Measurements from ENCODE around the gene FAM222A. TPM values are rescaled to one million over a fixed set of nuclear protein-coding genes. Genes with fewer than 3 reads are reported as not detected.

FAM222A gene
- total RNA-seq, 1 donor from 2014 or later, result 7.8 TPM

GRCh38 chr12:109721276-109721675 lies 7.7 kb downstream of the FAM222A start:
- intact Hi-C loops (cut with DNase I), result loop anchor here (5.0 kb wide), 1 partner anchor 199 kb away; no protein-coding TSS in a partner anchor
- DNase-seq (ENCODE audit: low spot score), result no peak

GRCh38 chr12:109722022-109722720 lies 8.5 kb downstream of the FAM222A start:
- no peak for DNase-seq (ENCODE audit: low spot score)
- intact Hi-C loops (cut with DNase I), result loop anchor here (5.0 kb wide), 1 partner anchor 200 kb away; no protein-coding TSS in a partner anchor

GRCh38 chr12:109722721-109723094 lies 9.1 kb downstream of the FAM222A start:
- DNase-seq (ENCODE audit: low spot score), result no peak
- intact Hi-C loops (cut with DNase I), result loop anchor here (5.0 kb wide), 1 partner anchor 200 kb away; no protein-coding TSS in a partner anchor

GRCh38 chr12:109723311-109723881 lies 9.8 kb downstream of the FAM222A start:
- peak; percentile 91 for DNase-seq (ENCODE audit: low spot score)
- intact Hi-C loops (cut with DNase I), result loop anchor here (5.0 kb wide), 1 partner anchor 201 kb away; no protein-coding TSS in a partner anchor

- no peak for DNase-seq (ENCODE audit: low spot score)
- intact Hi-C loops (cut with DNase I), result loop anchor here (5.0 kb wide), 1 partner anchor 202 kb away; no protein-coding TSS in a partner anchor
These were observed 10.8 kb downstream of the FAM222A start for GRCh38 chr12:109724321-109724892.

GRCh38 chr12:109725321-109726105 lies 11.9 kb downstream of the FAM222A start:
- DNase-seq (ENCODE audit: low spot score), result no peak
- intact Hi-C loops (cut with DNase I), result loop anchor here (5.0 kb wide), 1 partner anchor 37 kb away; no protein-coding TSS in a partner anchor

- intact Hi-C loops (cut with DNase I), result loop anchor here (5.0 kb wide), 1 partner anchor 36 kb away; no protein-coding TSS in a partner anchor
- no peak for DNase-seq (ENCODE audit: low spot score)
These were observed 12.5 kb downstream of the FAM222A start for GRCh38 chr12:109726106-109726497.

- intact Hi-C loops (cut with DNase I), result loop anchor here (5.0 kb wide), 1 partner anchor 36 kb away; no protein-coding TSS in a partner anchor
- no peak for DNase-seq (ENCODE audit: low spot score)
These were observed 12.9 kb downstream of the FAM222A start for GRCh38 chr12:109726511-109727038.

GRCh38 chr12:109727039-109727723 lies 13.6 kb downstream of the FAM222A start:
- peak; percentile 69 for DNase-seq (ENCODE audit: low spot score)
- intact Hi-C loops (cut with DNase I), result loop anchor here (5.0 kb wide), 1 partner anchor 35 kb away; no protein-coding TSS in a partner anchor

- intact Hi-C loops (cut with DNase I), result loop anchor here (5.0 kb wide), 1 partner anchor 34 kb away; no protein-coding TSS in a partner anchor
- peak; percentile 35 for DNase-seq (ENCODE audit: low spot score)
These were observed 14.4 kb downstream of the FAM222A start for GRCh38 chr12:109727746-109728726.

- DNase-seq (ENCODE audit: low spot score), result no peak
- intact Hi-C loops (cut with DNase I), result loop anchor here (5.0 kb wide), 1 partner anchor 33 kb away; no protein-coding TSS in a partner anchor
These were observed 15.3 kb downstream of the FAM222A start for GRCh38 chr12:109728921-109729320.

GRCh38 chr12:109729371-109729781 lies 15.8 kb downstream of the FAM222A start:
- intact Hi-C loops (cut with DNase I), result loop anchor here (5.0 kb wide), 1 partner anchor 33 kb away; no protein-coding TSS in a partner anchor
- no peak for DNase-seq (ENCODE audit: low spot score)

- DNase-seq (ENCODE audit: low spot score), result no peak
- intact Hi-C loops (cut with DNase I), result loop anchor here (5.0 kb wide), 1 partner anchor 32 kb away; no protein-coding TSS in a partner anchor
These were observed 16.2 kb downstream of the FAM222A start for GRCh38 chr12:109729801-109730200.

- peak; percentile 22 for DNase-seq (ENCODE audit: low spot score)
These were observed 16.9 kb downstream of the FAM222A start for GRCh38 chr12:109730306-109731145.

GRCh38 chr12:109731231-109731731 lies 17.7 kb downstream of the FAM222A start:
- DNase-seq (ENCODE audit: low spot score), result peak; percentile 56
- intact Hi-C loops (cut with DNase I), result no loop called here

More at GRCh38 chr12:109730306-109731145, 16.9 kb downstream of the FAM222A start:
- intact Hi-C loops (cut with DNase I), result no loop called here

GRCh38 chr12:109731806-109732205 lies 18.2 kb downstream of the FAM222A start:
- peak; percentile 55 for DNase-seq (ENCODE audit: low spot score)
- intact Hi-C loops (cut with DNase I), result no loop called here
